Loucy (cell line): Measurements from ENCODE around the gene UGP2.

ENCODE experiments used
- H2AFZ ChIP-seq: fragments of 200-600 bp; sonication (generic); 2 replicates; pipeline ENCODE4 v1.6.0; 2016; ENCODE audit warnings: antibody characterized with exemption, mild to moderate bottlenecking, low read length, moderate library complexity
- H3F3A ChIP-seq: fragments of 200-600 bp; 2 replicates; pipeline ENCODE4 v1.6.0; 2016; ENCODE audit warnings: antibody characterized with exemption, low read depth, mild to moderate bottlenecking
- H3K27me3 ChIP-seq: fragments of 200-600 bp; sonication (generic); 2 replicates; pipeline ENCODE4 v1.6.1; 2014; ENCODE audit warnings: low read length, mild to moderate bottlenecking; ENCODE audit not compliant: insufficient read depth, poor library complexity, severe bottlenecking
- H3K36me3 ChIP-seq: fragments of 200-600 bp; sonication (generic); 2 replicates; pipeline ENCODE4 v1.6.1; 2016; ENCODE audit warnings: low read length; ENCODE audit not compliant: insufficient read depth
- H3K4me1 ChIP-seq: fragments of 200-600 bp; sonication (generic); 2 replicates; pipeline ENCODE4 v1.5.1; 2014; ENCODE audit warnings: low read length, mild to moderate bottlenecking; ENCODE audit not compliant: insufficient read depth, poor library complexity, severe bottlenecking
- H3K4me2 ChIP-seq: fragments of 200-600 bp; sonication (generic); 2 replicates; pipeline ENCODE4 v1.6.0; 2014; ENCODE audit warnings: antibody characterized with exemption, low read length, low read depth, mild to moderate bottlenecking; ENCODE audit not compliant: poor library complexity, severe bottlenecking
- H3K4me3 ChIP-seq: fragments of 200-600 bp; sonication (generic); 2 replicates; pipeline ENCODE4 v1.5.1; 2014; ENCODE audit warnings: low read length, mild to moderate bottlenecking, mixed read lengths; ENCODE audit not compliant: poor library complexity, severe bottlenecking
- H3K79me2 ChIP-seq: fragments of 200-600 bp; sonication (generic); 2 replicates; pipeline ENCODE4 v1.6.1; 2014; ENCODE audit warnings: low read length; ENCODE audit not compliant: insufficient read depth
- H3K9ac ChIP-seq: fragments of 200-600 bp; sonication (generic); 2 replicates; pipeline ENCODE4 v1.6.0; 2014; ENCODE audit warnings: mild to moderate bottlenecking, low read depth, low read length, moderate library complexity; ENCODE audit not compliant: poor library complexity, severe bottlenecking
- H3K9me2 ChIP-seq: fragments of 200-600 bp; sonication (generic); replicated peaks from 2 replicates; pipeline ENCODE4 v1.6.1; 2016; ENCODE audit warnings: low read depth, low read length, mixed read lengths
- H3K9me3 ChIP-seq: fragments of 200-600 bp; sonication (generic); 2 replicates; pipeline ENCODE4 v1.6.1; 2014; ENCODE audit warnings: mild to moderate bottlenecking, antibody characterized with exemption, low read length, low read depth; ENCODE audit not compliant: insufficient read depth
- H4K20me1 ChIP-seq: fragments of 200-600 bp; sonication (generic); 2 replicates; pipeline ENCODE4 v1.6.0; 2014; ENCODE audit warnings: antibody characterized with exemption, low read length, mild to moderate bottlenecking; ENCODE audit not compliant: insufficient read depth, poor library complexity, severe bottlenecking
- CTCF ChIP-seq: fragments of 200-600 bp; sonication (generic); conservative IDR thresholded peaks from 2 replicates; pipeline ENCODE4 v1.5.1; 2014; ENCODE audit warnings: mild to moderate bottlenecking, antibody characterized with exemption, low read length
- EZH2phosphoT487 ChIP-seq: fragments of 200-600 bp; IDR thresholded peaks from 2 replicates; pipeline ENCODE4 v1.6.1; 2018; ENCODE audit warnings: antibody characterized with exemption, mild to moderate bottlenecking, moderate library complexity, borderline replicate concordance

The UGP2 gene

GRCh38 chr2:63837036-63837594, 4.6 kb upstream of the UGP2 start:
- no peaks in the 10 kb centered on the region for H3K27me3 ChIP-seq
- H3K4me3 ChIP-seq = no peak overlapping the region
- H3F3A ChIP-seq = no peaks in the 10 kb centered on the region
- peaks cover 8% of the 10 kb centered on the region for H3K79me2 ChIP-seq
- H3K9me3 ChIP-seq = no peaks in the 10 kb centered on the region
- H3K4me1 ChIP-seq = peaks cover 34% of the 10 kb centered on the region
- H3K9ac ChIP-seq = no peak overlapping the region
- no peak for TF ChIP-seq EZH2phosphoT487
- TF ChIP-seq CTCF = no peak
- peak overlapping the region; percentile 15 for H3K4me2 ChIP-seq
- H3K9me2 ChIP-seq = no peaks in the 10 kb centered on the region
- H3K36me3 ChIP-seq = no peaks in the 10 kb centered on the region
- H2AFZ ChIP-seq = peak overlapping the region; percentile 61
- peaks cover 4% of the 10 kb centered on the region for H4K20me1 ChIP-seq

GRCh38 chr2:63840081-63840784, 1.5 kb upstream of the UGP2 start:
- H3K9me2 ChIP-seq = no peaks in the 10 kb centered on the region
- peak overlapping the region; percentile 92 for H3K4me3 ChIP-seq
- H3K9ac ChIP-seq = peak overlapping the region; percentile 98
- H3K4me2 ChIP-seq = peak overlapping the region; percentile 71
- TF ChIP-seq EZH2phosphoT487 = no peak
- TF ChIP-seq CTCF = no peak
- H3K9me3 ChIP-seq = no peaks in the 10 kb centered on the region
- peak overlapping the region; percentile 62 for H2AFZ ChIP-seq
- H3K79me2 ChIP-seq = peaks cover 39% of the 10 kb centered on the region
- H3F3A ChIP-seq = no peaks in the 10 kb centered on the region
- H4K20me1 ChIP-seq = peaks cover 35% of the 10 kb centered on the region
- H3K4me1 ChIP-seq = peaks cover 63% of the 10 kb centered on the region
- H3K36me3 ChIP-seq = no peaks in the 10 kb centered on the region
- no peaks in the 10 kb centered on the region for H3K27me3 ChIP-seq

GRCh38 chr2:63840785-63841253, 877 bp upstream of the UGP2 start:
- peak overlapping the region; percentile 92 for H3K4me3 ChIP-seq
- H4K20me1 ChIP-seq = peaks cover 41% of the 10 kb centered on the region
- TF ChIP-seq EZH2phosphoT487 (no peak), CTCF (no peak)
- H3K4me2 ChIP-seq = peak overlapping the region; percentile 95
- peaks cover 69% of the 10 kb centered on the region for H3K4me1 ChIP-seq
- H3K27me3 ChIP-seq = no peaks in the 10 kb centered on the region
- H3K79me2 ChIP-seq = peaks cover 45% of the 10 kb centered on the region
- no peaks in the 10 kb centered on the region for H3K36me3 ChIP-seq
- no peaks in the 10 kb centered on the region for H3F3A ChIP-seq
- peak overlapping the region; percentile 98 for H3K9ac ChIP-seq
- no peaks in the 10 kb centered on the region for H3K9me3 ChIP-seq
- H3K9me2 ChIP-seq = no peaks in the 10 kb centered on the region
- H2AFZ ChIP-seq = peak overlapping the region; percentile 85
